ENCODE data around the gene HS3ST5.

The HS3ST5 gene

GRCh38 chr6:114010540-114010939 lies 332.3 kb downstream of the HS3ST5 start:
- DNase-seq (ENCODE audit: extremely low read depth, low read depth), result no peak
- TF ChIP-seq CTCF (IDR thresholded peaks at IDR 0.05; ENCODE audit: low read depth, low read length), result no peak

DNA sequence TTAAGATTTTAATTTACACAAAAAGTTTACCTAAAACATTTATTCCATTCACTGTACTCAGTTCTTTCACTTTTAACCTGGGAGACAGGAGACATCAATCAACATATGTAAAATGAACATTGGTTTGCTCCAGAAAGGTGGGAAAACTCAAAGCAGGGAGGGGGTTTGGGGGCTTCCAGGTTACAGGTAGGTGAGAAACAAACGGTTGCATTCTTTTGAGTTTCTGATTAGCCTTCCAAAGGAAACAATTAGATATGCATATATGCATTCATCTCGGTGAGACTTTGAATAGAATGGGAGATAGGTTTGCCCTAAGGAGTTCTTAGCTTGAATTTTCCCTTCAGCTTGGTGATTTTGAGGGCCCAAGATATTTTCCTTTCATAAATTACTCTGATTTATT lies 333.6 kb downstream of the HS3ST5 start:
- DNase-seq (ENCODE audit: extremely low read depth, low read depth), result no peak
- no peak for TF ChIP-seq CTCF (IDR thresholded peaks at IDR 0.05; ENCODE audit: low read depth, low read length)

DNA sequence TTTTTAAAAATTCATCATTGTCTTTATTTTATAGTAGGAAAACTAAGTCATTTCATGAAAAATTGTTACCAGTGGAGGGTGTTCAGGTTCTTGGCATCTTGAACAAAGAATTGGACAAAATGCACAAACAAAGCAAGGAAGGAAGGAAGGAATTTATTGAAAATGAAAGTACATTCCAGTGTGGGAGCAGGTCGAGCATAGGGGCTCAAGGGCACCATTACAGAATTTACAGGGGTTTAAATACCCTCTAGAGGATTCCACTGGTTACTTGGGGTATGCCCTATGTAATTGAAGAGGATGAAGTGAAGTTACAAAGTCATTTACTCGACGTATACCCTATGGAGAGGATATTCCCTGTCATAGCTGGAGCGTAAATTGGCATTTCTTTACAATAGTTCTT lies 334.5 kb downstream of the HS3ST5 start:
- no peak for DNase-seq (ENCODE audit: extremely low read depth, low read depth)
- TF ChIP-seq CTCF (IDR thresholded peaks at IDR 0.05; ENCODE audit: low read depth, low read length), result no peak

- no peak for DNase-seq (ENCODE audit: extremely low read depth, low read depth)
- TF ChIP-seq CTCF (IDR thresholded peaks at IDR 0.05; ENCODE audit: low read depth, low read length), result no peak
Measured at GRCh38 chr6:114007516-114007915, 335.3 kb downstream of the HS3ST5 start.

Measured in AG09319 (cell line).